HCT116 (cell line): Measurements from ENCODE around the gene RALGPS2. TPM values are rescaled to one million over a fixed set of nuclear protein-coding genes. Genes with fewer than 3 reads are reported as not detected.

ENCODE experiments used
- ATAC-seq: fragments of 200-7000 bp; cut with Tn5 transposase; 2 replicates; pipeline ENCODE4 v1.9.1; 2020; ENCODE audit warnings: mild to moderate bottlenecking, moderate library complexity
- BruUV-seq: library from RNA; stranded (reverse); fragments of 400-500 nt; replicated peaks from 2 replicates; lab custom pipeline; 2021; lab: Mats Ljungman, UMichigan
- CTCF ChIA-PET: fragments of 300-600 bp; sonication (Branson Sonifier 250); formaldehyde crosslinking; loops from one replicate; lab custom pipeline; 2021; ENCODE audit warnings: antibody characterized with exemption; lab: Charles Lee
- POLR2A ChIA-PET: fragments of 300-600, 350-600 bp; sonication (Branson Sonifier 250); formaldehyde crosslinking; loops from one replicate; lab custom pipeline; 2021; ENCODE audit warnings: antibody characterized with exemption; lab: Charles Lee
- RAD21 ChIA-PET, 2 experiments: fragments of 300-600 bp; sonication (Branson Sonifier 250); formaldehyde crosslinking; loops; one replicate each; lab custom pipeline; 2023; ENCODE audit warnings: low total read pairs in 2 of 2; ENCODE audit not compliant: uncharacterized antibody in 2 of 2, unreplicated experiment in 2 of 2, low non-redundant PET in 1 of 2; lab: Charles Lee
- DNase-seq: peaks from one replicate; pipeline ENCODE4 v3.0.0-alpha.2; 2010; ENCODE audit warnings: low read depth, low spot score
- H2AFZ ChIP-seq: fragments of 200-600 bp; shearing (Covaris generic), sonication (generic); 2 replicates; pipeline ENCODE4 v1.6.1; 2017; ENCODE audit warnings: low read depth, mixed run types, mixed read lengths, antibody characterized with exemption, low read length; ENCODE audit not compliant: poor library complexity, severe bottlenecking
- H3K27ac ChIP-seq: 2 replicates; pipeline ENCODE4 v1.5.1; 2012; ENCODE audit warnings: low read depth, low read length
- H3K27me3 ChIP-seq: fragments of 200-600 bp; sonication (generic); 2 replicates; pipeline ENCODE4 v1.6.1; 2016; ENCODE audit warnings: mixed run types, low read length, mixed read lengths; ENCODE audit not compliant: insufficient read depth
- H3K36me3 ChIP-seq, 2 experiments: fragments of 200-500 bp in 1 of 2; fragments of 200-600 bp in 1 of 2; sonication (Bioruptor generic) in 1 of 2; sonication (generic) in 1 of 2; 2 replicates each; pipeline versions ENCODE4 v1.5.1 to v1.6.1; 2014 to 2016; ENCODE audit warnings: low read length in 2 of 2, inconsistent platforms in 1 of 2, mixed read lengths in 1 of 2, mixed run types in 1 of 2; ENCODE audit not compliant: insufficient read depth in 2 of 2, control insufficient read depth in 1 of 2
- H3K4me1 ChIP-seq, 2 experiments: fragments of 200-600 bp in 1 of 2; sonication (generic) in 1 of 2; 2 replicates each; pipeline versions ENCODE4 v1.5.1 to v1.6.1; 2012 to 2017; ENCODE audit warnings: low read length in 2 of 2, inconsistent platforms in 1 of 2, mild to moderate bottlenecking in 1 of 2, mixed read lengths in 1 of 2, mixed run types in 1 of 2, moderate library complexity in 1 of 2; ENCODE audit not compliant: insufficient read depth in 2 of 2, control insufficient read depth in 1 of 2
- H3K4me2 ChIP-seq: fragments of 200-600 bp; sonication (generic); 2 replicates; pipeline ENCODE4 v1.6.1; 2017; ENCODE audit warnings: mixed run types, low read length, mixed read lengths
- H3K4me3 ChIP-seq, 2 experiments: fragments of 200-600 bp in 1 of 2; sonication (generic) in 1 of 2; replicated peaks in 1 of 2; 2 replicates each; pipeline ENCODE4 v1.5.1; 2011 to 2016; ENCODE audit warnings: low read length in 2 of 2, control low read depth in 1 of 2, low read depth in 1 of 2, mild to moderate bottlenecking in 1 of 2, mixed read lengths in 1 of 2, mixed run types in 1 of 2
- H3K79me2 ChIP-seq: fragments of 200-600 bp; sonication (generic); 2 replicates; pipeline ENCODE4 v1.6.1; 2017; ENCODE audit warnings: mild to moderate bottlenecking, mixed run types, low read length, moderate library complexity, mixed read lengths; ENCODE audit not compliant: insufficient read depth
- H3K9ac ChIP-seq: fragments of 200-600 bp; sonication (generic); 2 replicates; pipeline ENCODE4 v1.6.1; 2016; ENCODE audit warnings: low read length, mixed read lengths
- H3K9me2 ChIP-seq: fragments of 200-600 bp; sonication (generic), shearing (Covaris generic); 2 replicates; pipeline ENCODE4 v1.6.1; 2017; ENCODE audit warnings: mixed run types, mild to moderate bottlenecking, moderate library complexity; ENCODE audit not compliant: insufficient read depth
- H3K9me3 ChIP-seq, 2 experiments: fragments of 200-500 bp in 1 of 2; fragments of 200-600 bp in 1 of 2; sonication (Bioruptor generic) in 1 of 2; sonication (generic) in 1 of 2; 2 replicates each; pipeline ENCODE4 v1.6.1; 2014 to 2017; ENCODE audit warnings: low read length in 2 of 2, mixed read lengths in 2 of 2, inconsistent platforms in 1 of 2, low read depth in 1 of 2, mild to moderate bottlenecking in 1 of 2, mixed run types in 1 of 2, moderate library complexity in 1 of 2; ENCODE audit not compliant: control insufficient read depth in 1 of 2, insufficient read depth in 1 of 2
- H4K20me1 ChIP-seq: fragments of 200-600 bp; sonication (generic), shearing (Covaris generic); 2 replicates; pipeline ENCODE4 v1.6.1; 2017; ENCODE audit warnings: mixed run types, mild to moderate bottlenecking, moderate library complexity; ENCODE audit not compliant: insufficient read depth
- ATF3 ChIP-seq: IDR thresholded peaks from 2 replicates; pipeline ENCODE4 v1.6.1; 2012
- CBX3 ChIP-seq: IDR thresholded peaks from 2 replicates; pipeline ENCODE4 v1.6.1; 2012; ENCODE audit warnings: low read depth
- CEBPB ChIP-seq: IDR thresholded peaks from 2 replicates; pipeline ENCODE4 v1.6.1; 2012; ENCODE audit warnings: low read depth
- ELF1 ChIP-seq: IDR thresholded peaks from 2 replicates; pipeline ENCODE4 v1.6.1; 2012; ENCODE audit warnings: low read depth, borderline replicate concordance
- EZH2phosphoT487 ChIP-seq: fragments of 200-600 bp; IDR thresholded peaks from 2 replicates; pipeline ENCODE4 v1.6.1; 2018; ENCODE audit warnings: antibody characterized with exemption, borderline replicate concordance
- MAX ChIP-seq: IDR thresholded peaks from 2 replicates; pipeline ENCODE4 v1.6.1; 2012
- POLR2A ChIP-seq: IDR thresholded peaks from 2 replicates; pipeline ENCODE4 v1.7.0; 2011; ENCODE audit warnings: borderline replicate concordance; ENCODE audit not compliant: insufficient read depth, insufficient read length; ENCODE audit errors: extremely low read depth
- RAD21 ChIP-seq: IDR thresholded peaks from 2 replicates; pipeline ENCODE4 v1.6.1; 2012; ENCODE audit warnings: low read depth, mild to moderate bottlenecking
- REST ChIP-seq: IDR thresholded peaks from 2 replicates; pipeline ENCODE4 v1.6.1; 2012; ENCODE audit warnings: low read depth
- SIN3A ChIP-seq: IDR thresholded peaks from 2 replicates; pipeline ENCODE4 v1.6.1; 2012; ENCODE audit warnings: low read depth
- TCF7L2 ChIP-seq: IDR thresholded peaks from 2 replicates; pipeline ENCODE4 v1.7.0; 2011; ENCODE audit warnings: borderline replicate concordance, inconsistent platforms; ENCODE audit not compliant: insufficient read depth, insufficient read length; ENCODE audit errors: extremely low read depth
- ZNF274 ChIP-seq: fragments of 200-500 bp; sonication (Bioruptor generic); IDR thresholded peaks from 2 replicates; pipeline ENCODE4 v1.6.1; 2014; ENCODE audit warnings: mild to moderate bottlenecking, low read depth, low read length, inconsistent platforms
- intact Hi-C: fragments of 100-400 bp; cut with micrococcal nuclease; formaldehyde crosslinking; loops from 2 replicates; pipeline ENCODE4 v1.10.0; 2022
- total RNA-seq: library from RNA; stranded (reverse); gene quantifications from one replicate; pipeline ENCODE4 v1.2.1, GENCODE V29; 2021; ENCODE audit not compliant: unreplicated experiment

RALGPS2 gene
- total RNA-seq, 1 experiment from 2014 or later = 25.6 TPM

GRCh38 chr1:178751046-178751445, 26.0 kb downstream of the RALGPS2 start:
- no peak overlapping the region for H3K9ac ChIP-seq
- H3K27me3 ChIP-seq = no peaks in the 10 kb centered on the region
- no peaks in the 10 kb centered on the region; the same call in 1 of the 2 replicates for H3K9me2 ChIP-seq
- ATAC-seq (no peak), DNase-seq (no peak)
- POLR2A ChIA-PET = no interaction called here
- no TSS peak for BruUV-seq
- RAD21 ChIA-PET = no interaction called here
- no peak for TF ChIP-seq TCF7L2
- no peaks in the 10 kb centered on the region for H3K36me3 ChIP-seq
- no peak overlapping the region for H3K27ac ChIP-seq
- no peak overlapping the region for H3K4me2 ChIP-seq
- peaks cover 0 to 12% of the 10 kb centered on the region in 2 experiments; a peak in 1 of 4 replicates for H3K4me1 ChIP-seq
- CTCF ChIA-PET = interaction anchor here (1.2 to 2.2 kb wide), 3 partner anchors 205 to 252 kb away, joined by 5 to 6 read pairs (median 5); no protein-coding TSS in a partner anchor
- H2AFZ ChIP-seq = no peak overlapping the region
- no peaks in the 10 kb centered on the region for H4K20me1 ChIP-seq
- H3K4me3 ChIP-seq = no peak overlapping the region
- H3K79me2 ChIP-seq = no peaks in the 10 kb centered on the region
- intact Hi-C loops = loop anchor here (5.0 kb wide), 1 partner anchor 439 kb away; no protein-coding TSS in a partner anchor
- no peaks in the 10 kb centered on the region for H3K9me3 ChIP-seq

DNA sequence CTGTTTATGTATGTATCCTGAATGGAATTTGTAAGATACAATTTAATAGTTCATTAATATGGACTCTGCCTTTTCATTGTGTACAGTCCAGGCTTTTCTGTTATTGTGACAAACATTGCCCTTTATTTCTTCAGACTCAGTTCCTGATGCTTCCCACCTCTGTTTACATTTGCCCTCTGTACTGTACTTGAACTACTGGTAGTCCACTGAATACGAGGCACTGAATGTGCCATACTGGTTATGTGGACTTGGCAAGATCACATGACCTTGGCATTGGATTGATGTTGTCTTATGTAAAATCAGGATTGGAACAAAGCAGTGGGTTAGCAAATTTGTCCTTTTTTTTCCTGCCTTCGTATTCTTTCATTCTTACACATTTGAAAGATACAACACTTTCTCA, 27.8 kb downstream of the RALGPS2 start:
- ChIA-PET CTCF (interaction anchor here (0.7 to 1.3 kb wide), 14 partner anchors 8 to 453 kb away, joined by 3 to 21 read pairs (median 4); no protein-coding TSS in a partner anchor), POLR2A (no interaction called here), RAD21 (interaction anchor here (1.1 to 2.0 kb wide), 2 partner anchors 210 kb away, joined by 8 to 11 read pairs; no protein-coding TSS in a partner anchor)
- BruUV-seq = no TSS peak
- Histone ChIP-seq H3K9me2 (no peaks in the 10 kb centered on the region), H3K27ac (no peak overlapping the region), H3K4me2 (no peak overlapping the region), H4K20me1 (no peaks in the 10 kb centered on the region), H2AFZ (no peak overlapping the region), H3K36me3 (no peaks in the 10 kb centered on the region), H3K27me3 (no peaks in the 10 kb centered on the region), H3K4me1 (peaks cover 0 to 12% of the 10 kb centered on the region in 2 experiments; a peak in 1 of 4 replicates), H3K9me3 (no peaks in the 10 kb centered on the region), H3K9ac (no peak overlapping the region), H3K79me2 (0 out of 2 replicates have a peak, but pooled peaks cover 1% of the 10 kb centered on the region), H3K4me3 (no peak overlapping the region)
- intact Hi-C loops = loop anchor here (1.0 to 5.0 kb wide), 2 partner anchors 211 to 441 kb away; no protein-coding TSS in a partner anchor
- no peak for TF ChIP-seq ATF3
- TF ChIP-seq ZNF274 = no peak
- no peak for TF ChIP-seq MAX
- TF ChIP-seq REST = no peak
- no peak for TF ChIP-seq SIN3A
- no peak for TF ChIP-seq CEBPB
- no peak for TF ChIP-seq POLR2A
- TF ChIP-seq CBX3 = no peak
- no peak for TF ChIP-seq RAD21
- no peak for TF ChIP-seq EZH2phosphoT487
- no peak for TF ChIP-seq ELF1
- DNase-seq (no peak), ATAC-seq (no peak)
